GM12872 (cell line): ENCODE measurements around the gene CDADC1.

ENCODE experiments used
- TF ChIP-seq, protein P1 (sequence below): IDR thresholded peaks from 3 replicates; pipeline ENCODE4 v1.5.1; 2011; ENCODE audit warnings: low read depth, mild to moderate bottlenecking, low read length, moderate library complexity; ENCODE audit not compliant: insufficient read depth

CDADC1 gene

DNA sequence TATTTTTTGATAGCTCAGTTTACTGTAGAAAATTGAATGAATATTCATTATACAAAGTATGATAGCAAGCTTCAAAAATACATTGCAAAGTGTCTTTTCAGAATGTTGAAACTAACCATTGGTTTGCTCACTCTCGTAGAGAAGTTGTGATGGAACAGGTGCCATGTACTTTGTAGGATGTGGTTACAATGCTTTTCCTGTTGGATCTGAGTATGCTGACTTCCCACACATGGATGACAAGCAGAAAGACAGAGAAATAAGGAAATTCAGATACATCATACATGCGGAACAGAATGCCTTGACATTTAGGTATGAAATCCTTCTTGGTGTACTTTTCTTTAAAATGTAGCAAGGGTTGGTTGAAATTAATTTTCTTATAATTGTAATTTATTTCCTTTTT, 30.5 kb downstream of the CDADC1 start:
- TF ChIP-seq, protein P1, sequence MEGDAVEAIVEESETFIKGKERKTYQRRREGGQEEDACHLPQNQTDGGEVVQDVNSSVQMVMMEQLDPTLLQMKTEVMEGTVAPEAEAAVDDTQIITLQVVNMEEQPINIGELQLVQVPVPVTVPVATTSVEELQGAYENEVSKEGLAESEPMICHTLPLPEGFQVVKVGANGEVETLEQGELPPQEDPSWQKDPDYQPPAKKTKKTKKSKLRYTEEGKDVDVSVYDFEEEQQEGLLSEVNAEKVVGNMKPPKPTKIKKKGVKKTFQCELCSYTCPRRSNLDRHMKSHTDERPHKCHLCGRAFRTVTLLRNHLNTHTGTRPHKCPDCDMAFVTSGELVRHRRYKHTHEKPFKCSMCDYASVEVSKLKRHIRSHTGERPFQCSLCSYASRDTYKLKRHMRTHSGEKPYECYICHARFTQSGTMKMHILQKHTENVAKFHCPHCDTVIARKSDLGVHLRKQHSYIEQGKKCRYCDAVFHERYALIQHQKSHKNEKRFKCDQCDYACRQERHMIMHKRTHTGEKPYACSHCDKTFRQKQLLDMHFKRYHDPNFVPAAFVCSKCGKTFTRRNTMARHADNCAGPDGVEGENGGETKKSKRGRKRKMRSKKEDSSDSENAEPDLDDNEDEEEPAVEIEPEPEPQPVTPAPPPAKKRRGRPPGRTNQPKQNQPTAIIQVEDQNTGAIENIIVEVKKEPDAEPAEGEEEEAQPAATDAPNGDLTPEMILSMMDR: no peak

- TF ChIP-seq, protein P1: no peak
These were observed 31.4 kb downstream of the CDADC1 start for GRCh38 chr13:49279112-49279511.

GRCh38 chr13:49279885-49280284, 32.2 kb downstream of the CDADC1 start:
- TF ChIP-seq, protein P1: no peak

- TF ChIP-seq, protein P1: no peak
These were observed 40.3 kb downstream of the CDADC1 start for GRCh38 chr13:49287995-49288394.

GRCh38 chr13:49288458-49288857, 40.7 kb downstream of the CDADC1 start:
- TF ChIP-seq, protein P1: no peak

- TF ChIP-seq, protein P1: no peak
These were observed 45.2 kb downstream of the CDADC1 start for GRCh38 chr13:49292742-49293486.

DNA sequence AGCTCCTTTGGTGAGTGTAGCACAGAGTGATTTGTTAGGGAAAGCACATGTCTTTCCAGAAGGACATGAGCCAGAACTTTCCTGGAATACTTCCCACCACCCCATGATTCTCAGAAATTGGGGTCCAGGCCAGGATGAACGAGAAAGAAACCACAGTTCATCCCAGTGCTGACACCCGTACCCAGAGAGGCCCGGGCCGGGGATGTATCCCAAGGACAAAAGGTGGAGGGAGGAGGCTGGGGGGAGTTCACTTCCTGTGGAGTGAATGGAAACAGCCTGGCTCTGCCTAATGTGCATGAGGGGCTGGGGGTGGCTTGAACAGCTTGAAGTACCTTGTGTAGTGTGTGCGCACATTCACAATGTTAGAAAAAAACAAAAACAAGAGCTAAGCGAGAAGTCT, 47.5 kb downstream of the CDADC1 start:
- TF ChIP-seq, protein P1: no peak
